Activated CD4-positive, alpha-beta T cell treated with anti-CD3 and anti-CD28 coated beads, Interleukin-2, amount 10 ng/mL, durations not matched to agents 24 days and 14 days (primary cell): ENCODE data around the gene MAGI2. TPM values are rescaled to one million over a fixed set of nuclear protein-coding genes. Genes with fewer than 3 reads are reported as not detected.

Experiments
- DNase-seq: peaks from one replicate; pipeline ENCODE4 v3.0.0; 2022
- H3K27ac Mint-ChIP-seq: one replicate; pipeline ENCODE4 v1.8.0; 2022; ENCODE audit warnings: mild to moderate bottlenecking, mixed read lengths
- H3K27me3 Mint-ChIP-seq: one replicate; pipeline ENCODE4 v1.8.0; 2022; ENCODE audit warnings: mixed read lengths
- H3K36me3 Mint-ChIP-seq: one replicate; pipeline ENCODE4 v1.8.0; 2022; ENCODE audit warnings: low read depth, mild to moderate bottlenecking, mixed read lengths
- H3K4me1 Mint-ChIP-seq: one replicate; pipeline ENCODE4 v1.8.0; 2021; ENCODE audit warnings: mixed read lengths
- H3K4me3 Mint-ChIP-seq: one replicate; pipeline ENCODE4 v1.8.0; 2022; ENCODE audit warnings: mild to moderate bottlenecking, moderate library complexity, mixed read lengths
- H3K9me3 Mint-ChIP-seq: one replicate; pipeline ENCODE4 v1.8.0; 2021; ENCODE audit warnings: mixed read lengths
- intact Hi-C: fragments of 100-400 bp; cut with micrococcal nuclease; formaldehyde crosslinking; loops from one replicate; pipeline ENCODE4 v1.15.1; 2023
- total RNA-seq: library from RNA; stranded (reverse); gene quantifications from 2 replicates; pipeline ENCODE4 v1.2.3, GENCODE V29; 2022

Gene MAGI2
- total RNA-seq, 1 donor from 2014 or later: 0.12 TPM

GRCh38 chr7:79386688-79387422 lies 66.6 kb downstream of the MAGI2 start:
- H3K27me3 Mint-ChIP-seq: no peaks in the 10 kb centered on the region
- no peak overlapping the region for H3K27ac Mint-ChIP-seq
- no peaks in the 10 kb centered on the region for H3K36me3 Mint-ChIP-seq
- DNase-seq: no peak
- H3K4me1 Mint-ChIP-seq: no peaks in the 10 kb centered on the region
- H3K4me3 Mint-ChIP-seq: no peak overlapping the region
- peaks cover under 1% of the 10 kb centered on the region for H3K9me3 Mint-ChIP-seq
- intact Hi-C loops: no loop called here

DNA sequence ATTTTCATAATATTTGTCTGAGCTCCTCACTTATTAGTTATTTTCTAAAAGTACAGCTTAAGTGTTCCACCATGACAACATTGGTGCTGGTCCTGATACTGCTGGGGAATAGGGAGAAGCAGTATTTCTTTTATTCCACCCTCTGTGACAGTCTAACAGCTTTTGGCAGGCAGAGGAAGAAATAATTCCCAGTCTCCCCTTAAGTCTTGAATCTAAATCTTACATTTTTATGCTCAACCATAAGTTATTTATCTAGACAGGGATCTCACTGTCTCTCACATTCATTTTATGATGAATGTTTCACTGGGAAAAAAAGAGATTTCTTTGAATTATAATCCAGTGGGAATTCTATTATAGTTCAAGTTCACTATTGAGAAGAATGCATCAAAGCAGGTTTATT lies 71.5 kb downstream of the MAGI2 start:
- Mint-ChIP-seq H3K4me3 (no peak overlapping the region), H3K27me3 (no peaks in the 10 kb centered on the region), H3K27ac (no peak overlapping the region), H3K36me3 (no peaks in the 10 kb centered on the region), H3K4me1 (no peaks in the 10 kb centered on the region), H3K9me3 (no peaks in the 10 kb centered on the region)
- intact Hi-C loops: no loop called here
- no peak for DNase-seq

- Mint-ChIP-seq H3K36me3 (no peaks in the 10 kb centered on the region), H3K9me3 (no peaks in the 10 kb centered on the region), H3K4me3 (no peak overlapping the region), H3K4me1 (no peaks in the 10 kb centered on the region), H3K27me3 (no peaks in the 10 kb centered on the region), H3K27ac (no peak overlapping the region)
- intact Hi-C loops: no loop called here
- no peak for DNase-seq
These were observed 76.4 kb downstream of the MAGI2 start for GRCh38 chr7:79377097-79377496.

GRCh38 chr7:79376299-79377025 lies 77.0 kb downstream of the MAGI2 start:
- no peaks in the 10 kb centered on the region for H3K36me3 Mint-ChIP-seq

GRCh38 chr7:79361214-79361613 lies 92.3 kb downstream of the MAGI2 start:
- no peak overlapping the region for H3K27ac Mint-ChIP-seq
- H3K4me3 Mint-ChIP-seq: no peak overlapping the region
- H3K27me3 Mint-ChIP-seq: no peaks in the 10 kb centered on the region
- H3K4me1 Mint-ChIP-seq: no peaks in the 10 kb centered on the region
- H3K36me3 Mint-ChIP-seq: no peaks in the 10 kb centered on the region
- DNase-seq: no peak
- intact Hi-C loops: no loop called here
- H3K9me3 Mint-ChIP-seq: no peaks in the 10 kb centered on the region

More at GRCh38 chr7:79376299-79377025, 77.0 kb downstream of the MAGI2 start:
- Mint-ChIP-seq H3K4me1 (no peaks in the 10 kb centered on the region), H3K27ac (no peak overlapping the region), H3K9me3 (no peaks in the 10 kb centered on the region), H3K4me3 (no peak overlapping the region), H3K27me3 (no peaks in the 10 kb centered on the region)
- no peak for DNase-seq
- intact Hi-C loops: no loop called here

GRCh38 chr7:79359827-79360226 lies 93.6 kb downstream of the MAGI2 start:
- no peaks in the 10 kb centered on the region for H3K9me3 Mint-ChIP-seq
- intact Hi-C loops: no loop called here
- no peak for DNase-seq
- H3K36me3 Mint-ChIP-seq: no peaks in the 10 kb centered on the region
- H3K27ac Mint-ChIP-seq: no peak overlapping the region
- H3K4me3 Mint-ChIP-seq: no peak overlapping the region
- no peaks in the 10 kb centered on the region for H3K27me3 Mint-ChIP-seq
- no peaks in the 10 kb centered on the region for H3K4me1 Mint-ChIP-seq

- no peaks in the 10 kb centered on the region for H3K9me3 Mint-ChIP-seq
- H3K4me3 Mint-ChIP-seq: no peak overlapping the region
- no peak overlapping the region for H3K27ac Mint-ChIP-seq
- no peaks in the 10 kb centered on the region for H3K36me3 Mint-ChIP-seq
- no peak for DNase-seq
- intact Hi-C loops: no loop called here
- no peaks in the 10 kb centered on the region for H3K27me3 Mint-ChIP-seq
- H3K4me1 Mint-ChIP-seq: no peaks in the 10 kb centered on the region
These were observed 96.4 kb downstream of the MAGI2 start for GRCh38 chr7:79357101-79357500.

GRCh38 chr7:79353720-79354468 lies 99.6 kb downstream of the MAGI2 start:
- no peaks in the 10 kb centered on the region for H3K36me3 Mint-ChIP-seq
- no peak overlapping the region for H3K4me3 Mint-ChIP-seq
- no peak overlapping the region for H3K27ac Mint-ChIP-seq
- no peaks in the 10 kb centered on the region for H3K4me1 Mint-ChIP-seq
- intact Hi-C loops: no loop called here
- H3K9me3 Mint-ChIP-seq: no peaks in the 10 kb centered on the region
- no peak for DNase-seq
- no peaks in the 10 kb centered on the region for H3K27me3 Mint-ChIP-seq

- intact Hi-C loops: no loop called here
- H3K36me3 Mint-ChIP-seq: no peaks in the 10 kb centered on the region
- H3K4me1 Mint-ChIP-seq: no peaks in the 10 kb centered on the region
- no peaks in the 10 kb centered on the region for H3K27me3 Mint-ChIP-seq
- H3K4me3 Mint-ChIP-seq: no peak overlapping the region
- H3K9me3 Mint-ChIP-seq: no peaks in the 10 kb centered on the region
- H3K27ac Mint-ChIP-seq: no peak overlapping the region
- DNase-seq: no peak
These were observed 101.1 kb downstream of the MAGI2 start for GRCh38 chr7:79352323-79352722.

DNA sequence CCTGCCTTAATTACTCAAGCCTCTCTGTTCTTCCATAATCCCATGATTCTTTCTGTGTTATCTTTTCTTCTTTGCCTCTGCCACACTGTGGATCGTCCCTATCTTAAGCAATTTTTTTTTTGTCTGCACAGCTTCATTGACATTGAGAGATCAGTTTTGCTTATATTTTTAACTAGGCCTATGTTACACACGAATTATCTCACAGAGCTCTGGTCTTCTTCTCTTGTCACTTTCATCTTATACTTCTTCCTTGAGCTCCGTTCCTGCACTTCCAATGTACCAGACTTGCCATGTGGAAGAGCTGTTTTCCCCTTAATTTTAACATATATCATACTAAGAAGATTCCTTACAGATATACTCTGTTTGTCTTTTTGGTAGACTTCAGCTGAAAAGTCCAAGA lies 106.1 kb downstream of the MAGI2 start:
- intact Hi-C loops: no loop called here
- H3K4me3 Mint-ChIP-seq: no peak overlapping the region
- no peaks in the 10 kb centered on the region for H3K36me3 Mint-ChIP-seq
- H3K27me3 Mint-ChIP-seq: no peaks in the 10 kb centered on the region
- H3K4me1 Mint-ChIP-seq: no peaks in the 10 kb centered on the region
- no peak overlapping the region for H3K27ac Mint-ChIP-seq
- no peaks in the 10 kb centered on the region for H3K9me3 Mint-ChIP-seq
- DNase-seq: no peak

DNA sequence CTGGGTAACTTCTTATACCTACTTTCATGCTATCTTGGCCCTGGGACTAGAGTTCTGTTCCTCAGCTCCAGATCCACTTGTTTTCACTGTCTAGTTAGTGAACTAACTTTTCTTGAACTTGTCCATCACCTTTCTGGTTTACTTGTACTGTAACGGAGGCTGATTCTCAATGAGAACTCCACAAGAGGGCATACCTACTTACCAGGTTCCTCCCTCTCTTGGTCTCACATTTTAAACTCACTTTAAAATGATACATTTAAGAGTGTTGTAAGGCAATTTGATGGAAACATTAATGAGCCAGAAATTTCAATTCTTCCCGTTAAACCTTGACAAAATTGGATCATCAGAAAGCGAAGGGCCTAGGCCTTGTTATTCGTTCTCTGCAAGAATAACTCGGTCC lies 111.6 kb downstream of the MAGI2 start:
- Mint-ChIP-seq H3K4me1 (no peaks in the 10 kb centered on the region), H3K27ac (no peak overlapping the region), H3K9me3 (no peaks in the 10 kb centered on the region), H3K4me3 (no peak overlapping the region), H3K27me3 (no peaks in the 10 kb centered on the region), H3K36me3 (no peaks in the 10 kb centered on the region)
- no peak for DNase-seq
- intact Hi-C loops: no loop called here

DNA sequence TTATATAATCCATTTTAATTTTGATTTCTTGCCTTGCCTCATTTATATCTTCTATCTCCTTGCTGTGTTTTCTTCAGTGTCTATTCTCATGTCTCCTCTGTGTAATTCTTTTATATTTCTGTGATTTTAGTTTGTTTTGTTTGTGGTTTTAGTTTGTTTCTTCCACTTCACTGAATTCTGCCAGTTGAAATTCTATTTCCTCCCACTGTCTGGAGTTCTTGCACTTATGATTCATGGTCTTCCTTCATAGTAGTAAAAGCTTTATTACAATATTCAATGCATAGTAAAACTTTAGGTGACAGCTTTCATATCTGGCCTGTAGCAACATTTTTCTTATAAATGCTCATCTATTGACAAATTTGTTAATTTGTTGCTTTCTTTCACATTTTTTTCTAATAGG lies 113.3 kb downstream of the MAGI2 start:
- Mint-ChIP-seq H3K4me1 (no peaks in the 10 kb centered on the region), H3K36me3 (no peaks in the 10 kb centered on the region), H3K27ac (no peak overlapping the region), H3K27me3 (no peaks in the 10 kb centered on the region), H3K9me3 (no peaks in the 10 kb centered on the region), H3K4me3 (no peak overlapping the region)
- intact Hi-C loops: no loop called here
- DNase-seq: no peak

DNA sequence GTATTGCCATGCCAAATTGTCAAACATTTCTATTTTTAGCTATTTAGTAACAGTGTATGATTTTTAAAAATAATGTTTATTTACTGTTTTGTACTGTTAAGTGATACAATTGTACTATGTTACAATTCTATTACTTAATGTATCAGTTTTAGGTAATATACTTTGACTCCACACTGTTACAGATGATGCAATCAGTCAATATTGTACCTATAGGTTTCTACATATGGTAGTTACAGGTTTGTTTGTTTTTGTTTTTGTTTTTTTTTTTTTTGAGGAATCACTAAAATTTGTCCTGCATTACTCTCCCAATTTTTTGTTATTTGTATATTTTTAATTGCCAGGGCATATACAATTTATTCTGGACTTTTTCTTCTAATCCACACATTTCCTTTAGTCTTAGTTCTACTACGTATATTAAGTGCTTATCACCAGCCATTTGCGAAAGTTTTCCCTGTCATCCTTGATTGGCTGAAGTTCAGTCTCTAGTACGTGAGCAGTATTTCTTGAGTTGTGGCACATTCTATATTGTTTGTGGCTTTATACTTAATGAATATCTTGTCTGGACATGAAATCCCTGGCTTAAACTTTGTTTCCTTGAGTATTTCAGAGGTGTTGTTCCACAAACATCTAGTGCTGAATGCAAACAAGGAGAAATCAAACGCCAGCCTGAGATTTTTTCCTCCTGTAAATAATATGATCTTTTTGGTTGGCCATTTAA lies 114.1 kb downstream of the MAGI2 start:
- DNase-seq: no peak
- Mint-ChIP-seq H3K4me3 (no peak overlapping the region), H3K36me3 (no peaks in the 10 kb centered on the region), H3K27me3 (no peaks in the 10 kb centered on the region), H3K27ac (no peak overlapping the region), H3K9me3 (no peaks in the 10 kb centered on the region), H3K4me1 (no peaks in the 10 kb centered on the region)
- intact Hi-C loops: no loop called here

DNA sequence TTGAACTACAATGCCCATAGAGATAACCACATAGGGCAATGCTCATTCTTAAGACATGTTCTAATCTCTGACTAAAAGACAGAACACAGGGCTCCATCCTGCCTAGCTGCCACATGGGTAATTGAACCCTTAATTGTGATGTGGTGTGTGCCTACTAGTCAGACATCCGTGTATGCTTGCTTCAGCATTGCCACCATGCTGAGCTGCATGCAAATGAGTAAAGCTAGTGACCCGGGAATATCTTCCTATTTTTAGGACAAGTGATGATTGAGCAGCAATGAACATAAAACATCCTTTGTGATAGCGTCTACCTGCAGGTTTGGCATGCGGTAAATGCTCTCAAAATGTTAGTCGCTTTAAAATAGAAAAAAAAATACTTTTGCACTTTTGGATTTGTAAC lies 115.8 kb downstream of the MAGI2 start:
- no peaks in the 10 kb centered on the region for H3K36me3 Mint-ChIP-seq
- no peak overlapping the region for H3K27ac Mint-ChIP-seq
- no peak overlapping the region for H3K4me3 Mint-ChIP-seq
- no peaks in the 10 kb centered on the region for H3K27me3 Mint-ChIP-seq
- DNase-seq: no peak
- H3K9me3 Mint-ChIP-seq: no peaks in the 10 kb centered on the region
- intact Hi-C loops: no loop called here
- H3K4me1 Mint-ChIP-seq: no peaks in the 10 kb centered on the region
